ENCODE measurements around the gene PDXP.

Gene PDXP

GRCh38 chr22:37704645-37705044 is 46.1 kb downstream of the PDXP start:
- DNase-seq, result no peak

DNA sequence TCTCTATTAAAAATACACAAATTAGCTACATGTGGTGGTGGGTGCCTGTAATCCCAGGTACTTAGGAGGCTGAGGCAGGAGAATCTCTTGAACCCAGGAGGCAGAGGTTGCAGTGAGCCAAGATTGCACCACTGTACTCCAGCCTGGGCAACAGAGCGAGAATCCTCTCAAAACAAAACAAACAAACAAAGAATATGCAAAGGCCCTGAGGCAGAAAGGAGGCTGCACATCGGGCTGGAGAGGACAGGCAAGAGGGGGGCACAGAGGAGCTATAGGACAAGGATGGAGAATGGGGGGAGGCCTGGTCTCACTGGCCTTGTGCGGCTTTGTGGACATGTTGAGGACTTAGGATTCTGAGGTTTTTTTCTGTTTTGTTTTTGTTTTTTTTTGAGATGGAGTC is 46.7 kb downstream of the PDXP start:
- no peak for DNase-seq

DNA sequence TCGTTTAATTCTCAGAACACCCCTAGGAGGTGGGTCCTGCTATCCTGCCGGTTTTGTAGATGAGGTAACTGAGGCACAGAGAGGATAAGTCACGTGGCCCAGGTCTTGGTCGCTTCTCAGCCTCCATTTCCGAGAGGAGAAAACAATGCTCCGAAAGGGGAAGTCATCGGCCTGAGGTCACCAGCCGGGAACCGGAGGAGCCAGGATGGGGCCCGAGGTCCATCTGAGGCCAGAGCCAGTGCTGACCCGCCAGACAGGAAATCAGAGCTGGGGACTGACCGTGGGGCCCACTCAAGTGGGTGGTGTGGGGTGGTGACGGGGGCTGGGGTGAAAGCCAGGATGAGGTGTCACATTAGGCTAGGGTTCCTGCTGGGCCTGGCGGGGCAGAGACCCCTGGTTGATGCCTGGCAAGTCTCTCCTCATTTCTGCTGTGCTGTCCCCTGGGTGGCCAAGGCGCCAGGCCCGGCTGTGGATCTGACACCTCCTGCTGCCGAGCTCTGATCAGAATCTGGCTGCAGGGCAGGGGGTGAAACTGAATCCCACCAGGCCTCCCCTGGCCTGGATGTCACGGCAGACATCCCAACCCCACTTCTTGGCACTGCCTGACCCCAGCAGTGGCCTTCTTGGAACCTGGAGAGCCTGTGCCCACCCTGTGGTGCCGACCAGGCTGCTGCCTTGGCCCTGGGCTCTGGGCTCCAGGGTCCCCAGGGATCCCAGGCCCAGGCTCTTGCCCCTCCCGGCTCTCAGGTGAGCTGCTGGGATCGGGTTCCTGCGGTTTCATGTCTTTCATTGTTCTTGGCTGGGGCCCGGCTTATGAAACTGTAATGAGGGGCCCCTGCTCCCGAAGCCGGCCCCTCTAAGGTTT is 50.3 kb downstream of the PDXP start:
- no peak for DNase-seq

GRCh38 chr22:37709445-37709765 is 50.9 kb downstream of the PDXP start:
- DNase-seq, result no peak

- DNase-seq, result no peak
Measured at GRCh38 chr22:37710675-37711074, 52.2 kb downstream of the PDXP start.

GRCh38 chr22:37711490-37711889 is 53.0 kb downstream of the PDXP start:
- DNase-seq, result no peak

- DNase-seq, result no peak
Measured at GRCh38 chr22:37713761-37714160, 55.2 kb downstream of the PDXP start.

DNA sequence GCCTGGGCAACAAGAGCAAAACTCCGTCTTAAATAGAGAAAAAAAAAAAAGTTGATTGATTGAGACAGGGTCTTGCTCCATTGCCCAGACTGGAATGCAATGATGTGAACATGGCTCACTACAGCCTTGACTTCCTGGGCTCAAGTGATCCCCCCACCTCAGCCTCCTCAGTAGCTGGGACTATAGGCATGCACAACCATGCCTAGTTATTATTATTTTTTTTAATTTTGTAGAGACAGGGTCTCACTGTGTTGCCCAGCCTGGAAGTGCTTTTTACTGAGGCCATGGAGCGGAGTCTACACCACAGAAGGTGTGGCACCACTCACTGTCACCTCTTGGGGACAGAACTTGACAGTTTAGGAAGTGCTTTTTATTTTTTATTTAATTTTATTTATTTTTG is 56.1 kb downstream of the PDXP start:
- no peak for DNase-seq

DNA sequence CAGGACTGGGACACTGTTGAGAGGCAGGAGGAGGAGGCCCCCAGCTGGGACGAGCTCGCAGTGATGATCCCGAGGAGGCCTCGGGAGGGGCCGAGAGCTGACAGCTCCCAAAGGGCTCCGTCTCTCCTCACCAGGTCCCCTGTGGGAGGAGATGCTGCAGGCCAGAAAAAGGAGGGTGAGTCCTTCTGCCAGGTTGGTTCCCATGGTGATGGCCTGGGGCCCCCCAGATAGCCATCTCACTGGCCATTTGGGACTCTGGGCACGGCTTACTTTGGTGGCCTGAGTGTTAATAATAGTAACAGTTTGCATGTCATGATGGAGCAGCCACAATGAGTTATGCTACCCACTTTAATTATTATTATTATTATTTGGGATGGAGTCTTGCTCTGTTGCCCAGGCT is 57.2 kb downstream of the PDXP start:
- DNase-seq, result no peak
